Activated CD4-positive, alpha-beta T cell treated with anti-CD3 and anti-CD28 coated beads, Interleukin-2, amount 10 ng/mL, durations not matched to agents 24 days and 14 days (primary cell): Measurements from ENCODE around the gene IGF2BP2. TPM values are rescaled to one million over a fixed set of nuclear protein-coding genes. Genes with fewer than 3 reads are reported as not detected.
"Not testable (repeated sequence)": the region's sequence is repeated elsewhere in the genome, so short reads cannot be mapped to it uniquely, and the experiment has no call there.

ENCODE experiments used
- DNase-seq: peaks from one replicate; pipeline ENCODE4 v3.0.0; 2022
- H3K27ac Mint-ChIP-seq: one replicate; pipeline ENCODE4 v1.8.0; 2022; ENCODE audit warnings: mild to moderate bottlenecking, mixed read lengths
- H3K27me3 Mint-ChIP-seq: one replicate; pipeline ENCODE4 v1.8.0; 2022; ENCODE audit warnings: mixed read lengths
- H3K36me3 Mint-ChIP-seq: one replicate; pipeline ENCODE4 v1.8.0; 2022; ENCODE audit warnings: low read depth, mild to moderate bottlenecking, mixed read lengths
- H3K4me1 Mint-ChIP-seq: one replicate; pipeline ENCODE4 v1.8.0; 2021; ENCODE audit warnings: mixed read lengths
- H3K4me3 Mint-ChIP-seq: one replicate; pipeline ENCODE4 v1.8.0; 2022; ENCODE audit warnings: mild to moderate bottlenecking, moderate library complexity, mixed read lengths
- H3K9me3 Mint-ChIP-seq: one replicate; pipeline ENCODE4 v1.8.0; 2021; ENCODE audit warnings: mixed read lengths
- intact Hi-C: fragments of 100-400 bp; cut with micrococcal nuclease; formaldehyde crosslinking; loops from one replicate; pipeline ENCODE4 v1.15.1; 2023
- total RNA-seq: library from RNA; stranded (reverse); gene quantifications from 2 replicates; pipeline ENCODE4 v1.2.3, GENCODE V29; 2022

Gene IGF2BP2
- total RNA-seq, 1 donor from 2014 or later = 0.89 TPM

- intact Hi-C loops = no loop called here
- no peak overlapping the region for H3K27ac Mint-ChIP-seq
- no peaks in the 10 kb centered on the region for H3K9me3 Mint-ChIP-seq
These were observed 172.9 kb downstream of the IGF2BP2 start for GRCh38 chr3:185651971-185652370.

GRCh38 chr3:185649414-185649813 lies 175.4 kb downstream of the IGF2BP2 start:
- intact Hi-C loops = no loop called here
- Mint-ChIP-seq H3K9me3 (no peaks in the 10 kb centered on the region), H3K4me1 (no peaks in the 10 kb centered on the region), H3K4me3 (no peak overlapping the region), H3K36me3 (no peaks in the 10 kb centered on the region), H3K27me3 (peaks cover 8% of the 10 kb centered on the region), H3K27ac (no peak overlapping the region)
- no peak for DNase-seq

More at GRCh38 chr3:185651971-185652370, 172.9 kb downstream of the IGF2BP2 start:
- Mint-ChIP-seq H3K27me3 (peaks cover 3% of the 10 kb centered on the region), H3K4me1 (no peaks in the 10 kb centered on the region), H3K36me3 (no peaks in the 10 kb centered on the region), H3K4me3 (no peak overlapping the region)
- DNase-seq = no peak

- no peaks in the 10 kb centered on the region for H3K9me3 Mint-ChIP-seq
- DNase-seq = no peak
- H3K27ac Mint-ChIP-seq = no peak overlapping the region
- H3K4me3 Mint-ChIP-seq = no peak overlapping the region
- no peaks in the 10 kb centered on the region for H3K36me3 Mint-ChIP-seq
- H3K27me3 Mint-ChIP-seq = peaks cover 10% of the 10 kb centered on the region
- no peaks in the 10 kb centered on the region for H3K4me1 Mint-ChIP-seq
- intact Hi-C loops = no loop called here
These were observed 176.4 kb downstream of the IGF2BP2 start for GRCh38 chr3:185648396-185648795.

- no peak overlapping the region for H3K4me3 Mint-ChIP-seq
- intact Hi-C loops = no loop called here
- no peak for DNase-seq
- no peak overlapping the region for H3K27ac Mint-ChIP-seq
- no peaks in the 10 kb centered on the region for H3K9me3 Mint-ChIP-seq
- H3K27me3 Mint-ChIP-seq = peaks cover 10% of the 10 kb centered on the region
- no peaks in the 10 kb centered on the region for H3K36me3 Mint-ChIP-seq
- no peaks in the 10 kb centered on the region for H3K4me1 Mint-ChIP-seq
These were observed 177.0 kb downstream of the IGF2BP2 start for GRCh38 chr3:185647880-185648210.

- no peaks in the 10 kb centered on the region for H3K4me1 Mint-ChIP-seq
- intact Hi-C loops = no loop called here
- no peaks in the 10 kb centered on the region for H3K36me3 Mint-ChIP-seq
- H3K27ac Mint-ChIP-seq = no peak overlapping the region
- no peaks in the 10 kb centered on the region for H3K9me3 Mint-ChIP-seq
- H3K27me3 Mint-ChIP-seq = peaks cover 10% of the 10 kb centered on the region
- no peak overlapping the region for H3K4me3 Mint-ChIP-seq
- DNase-seq = no peak
These were observed 177.5 kb downstream of the IGF2BP2 start for GRCh38 chr3:185647134-185647879.

- H3K27me3 Mint-ChIP-seq = peaks cover 8% of the 10 kb centered on the region
- no peak overlapping the region for H3K4me3 Mint-ChIP-seq
- DNase-seq = no peak
- intact Hi-C loops = no loop called here
- no peaks in the 10 kb centered on the region for H3K9me3 Mint-ChIP-seq
- no peak overlapping the region for H3K27ac Mint-ChIP-seq
- H3K36me3 Mint-ChIP-seq = no peaks in the 10 kb centered on the region
- no peaks in the 10 kb centered on the region for H3K4me1 Mint-ChIP-seq
These were observed 178.3 kb downstream of the IGF2BP2 start for GRCh38 chr3:185646382-185647133.

- no peaks in the 10 kb centered on the region for H3K9me3 Mint-ChIP-seq
- H3K4me1 Mint-ChIP-seq = no peaks in the 10 kb centered on the region
- H3K27ac Mint-ChIP-seq = no peak overlapping the region
- H3K4me3 Mint-ChIP-seq = no peak overlapping the region
- DNase-seq = no peak
- intact Hi-C loops = no loop called here
- no peaks in the 10 kb centered on the region for H3K36me3 Mint-ChIP-seq
- peaks cover 8% of the 10 kb centered on the region for H3K27me3 Mint-ChIP-seq
These were observed 179.1 kb downstream of the IGF2BP2 start for GRCh38 chr3:185645596-185646381.

GRCh38 chr3:185645191-185645590 lies 179.7 kb downstream of the IGF2BP2 start:
- H3K27me3 Mint-ChIP-seq, H3K4me1 Mint-ChIP-seq, H3K4me3 Mint-ChIP-seq, DNase-seq, intact Hi-C loops, H3K9me3 Mint-ChIP-seq, H3K27ac Mint-ChIP-seq, H3K36me3 Mint-ChIP-seq: not testable (repeated sequence)

GRCh38 chr3:185640308-185640707 lies 184.5 kb downstream of the IGF2BP2 start:
- no peaks in the 10 kb centered on the region for H3K36me3 Mint-ChIP-seq
- H3K9me3 Mint-ChIP-seq = no peaks in the 10 kb centered on the region
- no peak overlapping the region for H3K27ac Mint-ChIP-seq
- no peak overlapping the region for H3K4me3 Mint-ChIP-seq
- intact Hi-C loops = no loop called here
- DNase-seq = no peak
- peaks cover 2% of the 10 kb centered on the region for H3K27me3 Mint-ChIP-seq
- H3K4me1 Mint-ChIP-seq = peaks cover 2% of the 10 kb centered on the region

- Mint-ChIP-seq H3K36me3 (no peaks in the 10 kb centered on the region), H3K27me3 (peaks cover 2% of the 10 kb centered on the region), H3K9me3 (no peaks in the 10 kb centered on the region), H3K27ac (no peak overlapping the region), H3K4me3 (no peak overlapping the region), H3K4me1 (peaks cover 3% of the 10 kb centered on the region)
- no peak for DNase-seq
- intact Hi-C loops = no loop called here
These were observed 185.1 kb downstream of the IGF2BP2 start for GRCh38 chr3:185639632-185640206.

GRCh38 chr3:185638651-185639050 lies 186.2 kb downstream of the IGF2BP2 start:
- H3K27me3 Mint-ChIP-seq, H3K4me3 Mint-ChIP-seq, intact Hi-C loops, DNase-seq, H3K36me3 Mint-ChIP-seq, H3K4me1 Mint-ChIP-seq, H3K9me3 Mint-ChIP-seq, H3K27ac Mint-ChIP-seq: not testable (repeated sequence)

GRCh38 chr3:185637388-185637787 lies 187.5 kb downstream of the IGF2BP2 start:
- Mint-ChIP-seq H3K36me3 (no peaks in the 10 kb centered on the region), H3K4me3 (no peak overlapping the region), H3K27ac (no peak overlapping the region), H3K27me3 (no peaks in the 10 kb centered on the region), H3K9me3 (no peaks in the 10 kb centered on the region), H3K4me1 (peaks cover 6% of the 10 kb centered on the region)
- intact Hi-C loops = no loop called here
- DNase-seq = no peak

- Mint-ChIP-seq H3K9me3 (no peaks in the 10 kb centered on the region), H3K27me3 (no peaks in the 10 kb centered on the region), H3K4me3 (no peak overlapping the region), H3K27ac (no peak overlapping the region), H3K4me1 (peaks cover 8% of the 10 kb centered on the region), H3K36me3 (peaks cover 19% of the 10 kb centered on the region)
- intact Hi-C loops = no loop called here
- DNase-seq = no peak
These were observed 191.8 kb downstream of the IGF2BP2 start for GRCh38 chr3:185632996-185633395.
